ENCODE data around the gene MSI2.
"Not testable (repeated sequence)": the region's sequence is repeated elsewhere in the genome, so short reads cannot be mapped to it uniquely, and the experiment has no call there.

MSI2 gene

DNA sequence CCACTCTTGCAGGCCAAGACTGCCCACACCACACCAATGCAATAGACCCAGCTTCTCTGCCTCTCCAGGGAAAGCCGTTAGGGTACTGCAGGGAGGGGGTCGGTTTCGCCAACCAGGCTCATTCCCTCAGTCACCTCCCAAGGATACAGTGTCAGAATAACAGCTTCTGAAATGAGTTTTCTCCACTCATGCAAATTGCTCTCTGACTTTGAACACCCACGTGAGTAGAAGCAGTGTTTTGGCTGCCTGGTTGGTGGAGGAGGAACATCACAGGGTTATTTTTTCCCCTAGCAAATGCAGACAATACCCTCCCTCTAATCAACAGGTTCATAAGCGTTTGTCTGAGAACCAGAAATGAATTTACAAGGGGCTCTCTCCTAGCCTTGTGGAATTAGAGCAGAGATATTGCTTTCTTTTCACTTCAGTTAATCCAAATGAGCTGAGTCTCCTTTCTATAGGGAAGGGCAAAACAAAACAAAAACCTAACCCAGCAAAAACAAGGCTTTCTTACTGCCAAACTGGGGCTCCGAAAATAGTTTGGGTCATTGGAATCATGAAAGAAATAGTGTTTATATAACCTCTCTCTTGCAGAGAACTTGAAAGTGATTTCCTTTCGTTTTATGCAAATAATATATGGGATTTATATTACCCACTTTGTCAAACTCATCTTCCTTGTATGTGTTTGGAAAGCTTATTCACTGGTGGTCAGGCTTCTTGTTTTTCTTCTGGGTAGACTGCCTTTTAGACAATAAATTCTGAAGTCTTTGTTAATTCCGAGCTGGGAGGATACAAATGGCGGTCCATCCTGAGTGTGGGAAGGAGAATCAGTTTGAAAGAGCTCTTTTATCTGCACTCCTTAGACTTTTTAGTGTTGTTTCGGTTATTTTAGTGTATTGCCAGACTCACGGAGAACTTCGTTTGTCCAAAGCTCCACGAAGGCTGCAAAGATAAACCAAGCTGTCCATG, 229.9 kb downstream of the MSI2 start:
- TF ChIP-seq POLR2A (IDR thresholded peaks at IDR 0.05; ENCODE audit: low read depth, low read length) = no peak
- FAIRE-seq (no peak), DNase-seq (ENCODE audit: insufficient read length, low spot score) (no peak)

DNA sequence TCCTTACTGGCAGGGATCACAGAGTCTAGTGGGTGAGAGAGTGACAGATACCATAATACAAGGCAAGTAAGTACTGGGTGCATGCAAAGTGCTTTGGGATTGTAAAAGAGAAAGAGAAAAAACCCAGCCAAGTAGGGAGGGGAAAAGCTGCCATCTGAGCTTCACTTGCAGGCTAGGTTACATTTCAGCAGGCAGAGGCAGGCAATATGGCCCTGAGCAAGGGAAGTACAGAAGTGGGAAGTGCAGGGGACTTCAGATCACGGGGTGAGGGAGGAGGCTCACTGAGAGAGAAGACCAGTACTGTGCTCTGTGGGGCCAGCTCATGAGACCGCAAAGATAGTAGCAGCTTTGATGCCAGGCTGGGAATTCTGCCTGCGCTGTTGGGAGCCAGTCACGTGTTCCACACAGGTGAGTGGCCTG, 230.6 kb downstream of the MSI2 start:
- no peak for TF ChIP-seq POLR2A (IDR thresholded peaks at IDR 0.05; ENCODE audit: low read depth, low read length)
- DNase-seq (ENCODE audit: insufficient read length, low spot score) = no peak
- FAIRE-seq = no peak

DNA sequence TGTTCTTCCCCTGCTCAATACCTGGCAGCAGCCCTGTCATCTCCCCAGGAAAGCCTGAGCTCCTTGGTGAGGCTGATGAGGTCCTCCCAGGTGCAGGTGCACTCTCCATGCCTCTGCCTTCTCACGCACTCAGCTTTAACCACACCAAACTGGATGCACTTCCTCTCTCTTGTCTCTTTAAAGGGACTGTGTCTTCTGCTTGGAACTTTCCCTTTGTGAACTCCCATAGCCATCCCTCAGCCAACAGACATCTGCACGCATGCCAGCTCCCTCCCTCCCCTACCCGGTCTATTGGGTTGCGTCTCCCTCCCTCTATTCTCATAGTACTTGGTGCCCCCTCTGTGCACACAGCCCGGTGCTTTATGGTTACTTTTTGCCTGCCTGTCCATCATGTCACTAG, 231.2 kb downstream of the MSI2 start:
- TF ChIP-seq POLR2A (IDR thresholded peaks at IDR 0.05; ENCODE audit: low read depth, low read length) = no peak
- no peak for FAIRE-seq

DNA sequence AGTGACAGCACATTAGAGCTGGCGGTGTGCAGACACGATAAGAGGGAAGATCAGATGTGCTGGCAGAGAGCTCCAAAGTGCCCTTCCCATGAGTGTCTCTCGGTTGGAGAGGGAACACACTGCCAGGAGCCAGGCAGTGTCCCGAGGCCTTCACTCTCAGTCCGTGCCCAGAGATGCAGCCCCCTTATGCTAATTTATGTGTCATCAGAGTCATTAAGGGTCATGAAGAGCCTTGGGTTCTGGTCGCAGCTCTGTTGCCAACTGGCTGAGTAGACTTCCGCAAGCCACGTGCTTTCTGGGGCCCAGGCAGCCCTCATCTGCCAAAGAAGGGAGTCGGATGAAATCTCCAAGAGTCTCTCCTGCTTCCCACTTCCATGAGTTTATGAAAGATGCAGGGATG, 232.5 kb downstream of the MSI2 start:
- no peak for FAIRE-seq
- TF ChIP-seq POLR2A (IDR thresholded peaks at IDR 0.05; ENCODE audit: low read depth, low read length) = no peak
- no peak for DNase-seq (ENCODE audit: insufficient read length, low spot score)

More for the DNA sequence above, 231.2 kb downstream of the MSI2 start:
- DNase-seq (ENCODE audit: insufficient read length, low spot score) = no peak

DNA sequence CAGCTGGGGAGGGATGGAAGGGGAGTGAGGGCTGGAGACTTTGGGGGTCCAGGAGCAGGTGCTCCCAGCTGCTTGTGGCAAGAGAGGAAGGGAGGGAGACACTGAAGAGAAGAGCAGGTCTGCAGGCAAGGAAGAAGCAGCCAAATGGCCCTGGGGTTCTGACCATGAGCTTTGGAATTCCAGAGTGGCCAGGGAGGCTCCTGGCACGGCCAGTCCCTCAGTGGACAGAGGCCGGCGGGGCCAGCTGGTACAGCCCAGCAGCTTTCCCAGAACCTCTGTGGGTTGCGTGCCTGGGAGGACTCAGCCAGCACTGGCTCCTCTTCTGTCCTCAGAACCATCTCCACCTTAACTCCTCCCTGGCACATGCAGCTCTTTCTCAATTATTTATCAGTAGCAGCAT, 233.0 kb downstream of the MSI2 start:
- no peak for FAIRE-seq
- DNase-seq (ENCODE audit: insufficient read length, low spot score) = no peak
- TF ChIP-seq POLR2A (IDR thresholded peaks at IDR 0.05; ENCODE audit: low read depth, low read length) = no peak

DNA sequence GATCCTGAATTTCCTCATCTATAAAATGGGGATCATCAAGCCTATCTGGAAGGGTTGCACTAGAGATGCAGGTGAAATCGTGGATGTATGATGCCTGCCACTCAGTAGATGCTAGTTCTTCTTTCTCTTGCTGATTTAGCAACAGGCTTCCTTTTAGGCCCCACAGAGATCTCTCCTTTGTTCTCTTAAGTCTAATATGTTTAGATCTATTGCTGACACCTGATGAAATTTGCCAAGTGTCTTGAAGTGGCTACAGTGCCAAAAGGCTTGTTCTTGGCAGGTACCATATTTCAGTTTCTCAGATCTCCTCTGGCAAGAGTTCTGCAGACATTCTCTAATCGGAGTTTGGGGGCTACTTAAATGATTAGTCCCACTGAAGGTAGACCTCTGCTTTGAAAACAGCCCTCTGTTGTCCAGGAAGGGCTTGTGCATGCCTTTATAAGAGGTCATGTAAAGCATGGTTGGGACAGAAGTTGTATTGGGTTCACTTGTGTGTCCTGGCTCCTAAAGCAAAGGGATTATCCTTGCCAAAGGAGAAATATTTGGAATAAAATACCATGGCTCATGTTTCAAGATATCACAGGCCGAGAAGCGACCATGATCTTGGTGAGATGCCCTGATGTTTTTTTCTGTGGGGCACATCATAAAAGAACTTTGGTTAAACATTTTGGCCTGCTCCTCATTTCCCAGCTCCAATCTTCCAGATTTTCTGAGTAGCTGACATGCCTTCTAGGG, 234.0 kb downstream of the MSI2 start:
- FAIRE-seq = no peak

DNA sequence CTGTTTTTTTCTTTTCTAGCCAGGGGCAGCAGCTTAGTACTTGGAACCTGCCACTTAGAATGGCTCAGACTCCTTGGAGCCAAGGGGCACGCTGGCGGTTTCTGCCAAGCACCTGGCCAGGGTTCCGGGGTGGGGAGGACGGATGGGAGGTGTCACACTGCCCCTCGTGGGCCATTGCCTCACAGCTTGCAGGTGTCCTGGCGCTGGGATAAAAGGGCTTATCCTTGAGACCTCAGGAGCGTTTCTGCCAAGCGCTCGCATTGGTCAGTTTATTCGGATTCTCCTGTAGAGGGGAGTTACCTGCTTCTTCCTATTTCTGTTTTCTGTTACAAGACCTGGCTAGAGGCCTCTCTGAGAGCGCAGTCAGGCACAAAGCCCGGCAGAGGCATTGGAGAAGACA, 234.6 kb downstream of the MSI2 start:
- no peak for TF ChIP-seq POLR2A (IDR thresholded peaks at IDR 0.05; ENCODE audit: low read depth, low read length)
- no peak for FAIRE-seq

More for the DNA sequence above, 234.0 kb downstream of the MSI2 start:
- no peak for TF ChIP-seq POLR2A (IDR thresholded peaks at IDR 0.05; ENCODE audit: low read depth, low read length)
- DNase-seq (ENCODE audit: insufficient read length, low spot score) = no peak

DNA sequence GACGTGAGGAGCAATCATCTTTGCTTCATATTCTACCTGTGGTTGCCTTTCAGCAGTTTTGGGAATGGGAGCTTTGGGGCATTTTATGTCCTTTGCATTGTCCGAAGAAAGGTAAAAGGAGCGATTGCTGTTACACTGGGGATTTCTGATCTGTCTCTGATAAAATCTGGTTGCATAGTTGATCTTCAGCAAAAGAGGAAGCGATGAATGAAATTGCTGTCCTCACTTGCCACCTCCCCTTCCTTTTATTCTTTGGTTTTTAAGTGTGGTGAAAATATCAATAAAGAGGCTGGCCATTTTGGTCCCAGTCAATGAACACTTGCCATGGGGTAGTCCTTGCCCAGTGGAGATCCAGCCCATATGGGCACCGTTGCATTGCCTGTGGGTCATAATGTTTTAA, 236.8 kb downstream of the MSI2 start:
- TF ChIP-seq POLR2A (IDR thresholded peaks at IDR 0.05; ENCODE audit: low read depth, low read length) = no peak
- DNase-seq (ENCODE audit: insufficient read length, low spot score) (no peak), FAIRE-seq (no peak)

More for the DNA sequence above, 234.6 kb downstream of the MSI2 start:
- no peak for DNase-seq (ENCODE audit: insufficient read length, low spot score)

DNA sequence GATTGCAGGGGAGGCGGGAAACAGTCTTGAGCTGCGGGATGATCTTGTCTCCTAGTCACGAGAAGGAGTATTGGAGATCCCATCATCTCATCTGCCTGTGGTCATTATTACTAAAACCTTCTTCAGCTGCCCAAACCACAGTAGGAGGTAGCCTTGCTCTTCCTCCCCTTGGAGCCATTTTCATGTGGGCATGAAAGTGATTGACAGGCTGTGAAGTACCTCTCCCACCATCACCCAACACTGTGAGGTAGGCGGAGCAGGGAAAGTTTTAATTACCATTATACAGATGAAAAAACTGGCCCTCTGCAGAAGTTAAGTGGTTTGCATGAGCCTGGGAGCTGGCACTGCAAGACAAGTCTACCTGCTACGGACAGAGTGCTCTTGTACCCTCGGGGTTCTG, 237.3 kb downstream of the MSI2 start:
- FAIRE-seq (no peak), DNase-seq (ENCODE audit: insufficient read length, low spot score) (no peak)
- no peak for TF ChIP-seq POLR2A (IDR thresholded peaks at IDR 0.05; ENCODE audit: low read depth, low read length)

DNA sequence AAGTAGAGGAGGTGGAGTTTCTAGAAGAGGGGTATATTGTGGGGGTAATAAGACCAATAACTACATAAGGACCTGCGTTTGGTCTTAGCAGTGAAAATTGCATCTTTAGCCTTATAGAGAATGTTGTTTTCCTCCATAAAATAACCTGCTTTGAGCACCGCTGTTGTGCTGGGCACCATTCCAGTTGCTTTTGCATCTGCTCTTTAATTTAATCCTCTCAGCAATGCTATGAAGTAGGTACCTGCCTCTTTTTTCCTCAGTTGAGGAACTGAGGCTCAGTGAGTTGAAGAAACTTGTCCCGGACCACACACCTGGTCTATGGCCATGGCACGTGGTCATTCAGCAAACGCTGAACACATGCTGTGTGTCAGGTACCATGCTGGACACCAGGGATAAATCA, 238.1 kb downstream of the MSI2 start:
- FAIRE-seq (no peak), DNase-seq (ENCODE audit: insufficient read length, low spot score) (no peak)
- no peak for TF ChIP-seq POLR2A (IDR thresholded peaks at IDR 0.05; ENCODE audit: low read depth, low read length)

DNA sequence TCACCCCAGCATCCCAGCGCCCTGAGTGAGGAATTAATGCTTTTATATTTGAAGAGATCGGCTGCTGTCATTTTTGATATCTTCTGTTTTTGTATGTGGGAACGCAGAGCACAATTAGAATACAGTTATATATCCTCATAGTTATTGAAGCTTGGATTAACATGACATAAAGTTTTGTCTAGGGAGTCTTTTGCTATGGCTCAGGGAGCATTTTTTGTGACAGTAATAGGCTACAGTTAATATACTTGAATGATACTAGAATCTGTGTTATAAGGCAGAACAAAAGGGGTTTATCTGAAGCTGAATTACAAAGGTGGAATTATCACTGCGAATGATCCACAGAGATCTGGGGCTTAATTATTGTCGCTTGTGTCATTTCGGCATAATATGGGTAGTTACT, 239.4 kb downstream of the MSI2 start:
- FAIRE-seq (no peak), DNase-seq (ENCODE audit: insufficient read length, low spot score) (no peak)
- TF ChIP-seq POLR2A (IDR thresholded peaks at IDR 0.05; ENCODE audit: low read depth, low read length) = no peak

DNA sequence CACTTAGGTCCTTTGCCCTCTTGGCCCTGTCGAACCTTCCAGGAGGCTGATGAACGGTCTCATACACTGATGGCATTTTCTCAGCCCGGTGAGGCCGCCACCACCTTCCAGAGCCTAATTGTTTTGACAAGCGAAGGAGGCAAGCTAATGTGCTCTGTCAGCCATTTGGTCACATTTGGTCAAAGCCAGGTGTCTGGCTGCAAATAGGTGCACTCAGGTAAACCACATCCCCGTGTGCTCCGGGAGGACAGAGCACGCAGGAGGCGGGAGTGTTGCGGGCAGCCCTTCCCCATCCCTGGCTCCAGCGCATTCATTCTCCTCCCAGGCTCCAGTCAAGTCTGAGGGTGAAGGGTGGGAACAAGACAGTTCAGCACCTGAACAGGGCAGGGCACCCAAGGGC, 240.1 kb downstream of the MSI2 start:
- FAIRE-seq (no peak), DNase-seq (ENCODE audit: insufficient read length, low spot score) (no peak)
- TF ChIP-seq POLR2A (IDR thresholded peaks at IDR 0.05; ENCODE audit: low read depth, low read length) = no peak

DNA sequence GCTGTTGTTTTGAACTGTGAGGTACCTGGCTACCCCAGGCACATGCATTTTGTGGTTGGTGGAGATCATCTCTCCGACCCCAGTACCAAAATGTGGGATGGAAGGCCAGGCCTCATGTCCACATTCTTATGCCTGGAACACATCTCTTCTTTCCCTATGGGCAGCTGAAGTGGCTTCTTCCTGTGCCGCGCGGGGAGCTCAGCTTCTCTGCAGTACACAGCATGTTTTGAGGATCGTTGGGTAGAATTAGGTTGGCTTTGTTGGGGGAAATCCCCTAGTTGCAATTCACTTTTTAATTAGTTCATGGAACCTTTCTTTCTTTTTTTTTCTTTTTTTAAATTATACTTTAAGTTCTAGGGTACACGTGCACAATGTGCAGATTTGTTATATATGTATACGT, 242.1 kb downstream of the MSI2 start:
- FAIRE-seq = no peak
- DNase-seq (ENCODE audit: insufficient read length, low spot score) = no peak
- TF ChIP-seq POLR2A (IDR thresholded peaks at IDR 0.05; ENCODE audit: low read depth, low read length) = no peak

DNA sequence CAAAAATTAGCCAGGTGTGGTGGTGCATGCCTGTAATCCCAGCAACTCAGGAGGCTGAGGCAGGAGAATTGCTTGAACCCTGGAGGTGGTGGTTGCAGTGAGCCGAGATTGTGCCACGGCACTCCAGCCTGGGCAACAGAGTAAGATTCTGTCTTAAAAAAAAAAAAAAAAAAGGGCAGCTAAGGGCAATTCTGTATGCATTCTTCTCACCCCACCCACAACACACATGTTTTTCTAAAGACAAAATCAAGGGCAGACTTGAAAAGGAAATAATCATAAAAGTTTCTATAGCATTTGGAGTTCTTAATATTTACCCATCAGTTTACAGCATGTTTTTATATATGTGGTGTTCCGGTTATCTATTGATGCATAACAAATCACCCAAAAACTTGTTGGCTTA, 242.9 kb downstream of the MSI2 start:
- not testable (repeated sequence) for DNase-seq (ENCODE audit: insufficient read length, low spot score); FAIRE-seq

DNA sequence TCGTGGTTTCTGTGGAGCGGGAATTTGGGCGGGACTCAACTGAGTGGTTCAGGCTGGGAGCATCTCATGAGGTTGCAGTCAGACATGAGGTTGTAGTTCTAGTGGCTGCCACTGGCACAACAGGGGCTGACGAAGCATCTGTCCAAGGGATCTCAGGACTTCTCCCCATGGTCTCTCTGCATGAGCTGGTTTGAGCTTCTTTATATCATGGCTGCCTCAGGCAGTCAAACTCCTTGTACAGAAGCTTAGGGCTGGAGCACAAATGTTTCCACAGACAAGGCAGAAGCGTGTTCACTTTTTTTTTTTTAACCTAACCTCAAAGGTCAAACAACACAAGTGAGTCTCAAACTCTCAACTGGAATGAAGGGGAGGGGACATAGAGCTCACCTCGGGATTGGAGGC, 243.3 kb downstream of the MSI2 start:
- FAIRE-seq = no peak
- DNase-seq (ENCODE audit: insufficient read length, low spot score) = no peak
- TF ChIP-seq POLR2A (IDR thresholded peaks at IDR 0.05; ENCODE audit: low read depth, low read length) = no peak
